ENCODE measurements around the gene PNPT1. TPM values are rescaled to one million over a fixed set of nuclear protein-coding genes. Genes with fewer than 3 reads are reported as not detected.
A peak's percentile ranks its signal among the peaks of the same experiment; 100 is the strongest.
"Not testable (repeated sequence)": the region's sequence is repeated elsewhere in the genome, so short reads cannot be mapped to it uniquely, and the experiment has no call there.

Gene PNPT1
- polyA plus RNA-seq, 1 of the 3 experiments (the other 2 are of a cell fraction): 11.7 TPM

GRCh38 chr2:55693181-55694125 is at the start of gene PNPT1 (continued):
- no peak for TF ChIP-seq NFIC (IDR thresholded peaks at IDR 0.05; ENCODE audit: borderline replicate concordance)
- TF ChIP-seq YY1 (IDR thresholded peaks at IDR 0.05; ENCODE audit: low read depth): peak; percentile 98
- TF ChIP-seq CHD2 (IDR thresholded peaks at IDR 0.05; ENCODE audit: low read length, partially characterized antibody): peak; percentile 80
- TF ChIP-seq TCF12 (IDR thresholded peaks at IDR 0.05): no peak
- 0 out of 2 replicates have a peak, but pooled peaks have one; percentile 46 for TF ChIP-seq RCOR1 (IDR thresholded peaks at IDR 0.05; ENCODE audit: low read length)
- TF ChIP-seq JUND (IDR thresholded peaks at IDR 0.05): no peak
- TF ChIP-seq MXI1 (IDR thresholded peaks at IDR 0.05; ENCODE audit: low read depth, low read length): peak; percentile 99
- peak; percentile 98 for TF ChIP-seq MAX (IDR thresholded peaks at IDR 0.05; ENCODE audit: low read depth)
- no peak for TF ChIP-seq MEF2A (IDR thresholded peaks at IDR 0.05; ENCODE audit: borderline replicate concordance, low read depth)
- TF ChIP-seq EZH2phosphoT487 (IDR thresholded peaks at IDR 0.05; ENCODE audit: borderline replicate concordance, low read depth): no peak
- TF ChIP-seq FOXM1 (IDR thresholded peaks at IDR 0.05; ENCODE audit: low read depth): 0 out of 2 replicates have a peak, but pooled peaks have one; percentile 36
- TF ChIP-seq ZBTB33 (IDR thresholded peaks at IDR 0.05; ENCODE audit: borderline replicate concordance, low read depth): peak; percentile 56; the same call in 1 of the 2 replicates

GRCh38 chr2:55742996-55743395 is 49.4 kb upstream of the PNPT1 start:
- ChIA-PET CTCF (no interaction called here), POLR2A (no interaction called here)
- H2AFZ ChIP-seq (ENCODE audit: low read depth): no peak overlapping the region
- no peaks in the 10 kb centered on the region for H3K27me3 ChIP-seq (ENCODE audit: insufficient read depth)
- no peak overlapping the region for H3K4me3 ChIP-seq (ENCODE audit: low read depth in 2 of 2, low read length in 1 of 2)
- no peaks in the 10 kb centered on the region for H3F3A ChIP-seq (replicated peaks; ENCODE audit: insufficient read depth)
- no peaks in the 10 kb centered on the region for H3K9me2 ChIP-seq
- DNase-seq: no peak
- no peaks in the 10 kb centered on the region for H4K20me1 ChIP-seq (ENCODE audit: insufficient read depth)
- TF ChIP-seq USF1 (IDR thresholded peaks at IDR 0.05; ENCODE audit: borderline replicate concordance, low read depth) (no peak), YY1 (IDR thresholded peaks at IDR 0.05; ENCODE audit: low read depth) (no peak), ZBTB33 (IDR thresholded peaks at IDR 0.05; ENCODE audit: borderline replicate concordance, low read depth) (no peak), RFX5 (IDR thresholded peaks at IDR 0.05; ENCODE audit: low read length) (no peak), NFIC (IDR thresholded peaks at IDR 0.05; ENCODE audit: borderline replicate concordance) (no peak)
- TF ChIP-seq, protein P1, sequence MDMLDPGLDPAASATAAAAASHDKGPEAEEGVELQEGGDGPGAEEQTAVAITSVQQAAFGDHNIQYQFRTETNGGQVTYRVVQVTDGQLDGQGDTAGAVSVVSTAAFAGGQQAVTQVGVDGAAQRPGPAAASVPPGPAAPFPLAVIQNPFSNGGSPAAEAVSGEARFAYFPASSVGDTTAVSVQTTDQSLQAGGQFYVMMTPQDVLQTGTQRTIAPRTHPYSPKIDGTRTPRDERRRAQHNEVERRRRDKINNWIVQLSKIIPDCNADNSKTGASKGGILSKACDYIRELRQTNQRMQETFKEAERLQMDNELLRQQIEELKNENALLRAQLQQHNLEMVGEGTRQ (IDR thresholded peaks at IDR 0.05; ENCODE audit: borderline replicate concordance, low read depth, low read length): no peak
- H3K4me1 ChIP-seq (ENCODE audit: control insufficient read depth in 1 of 2, insufficient read depth in 2 of 2, low read depth in 1 of 2, low read length in 1 of 2): no peaks in the 10 kb centered on the region
- no peaks in the 10 kb centered on the region for H3K36me3 ChIP-seq (replicated peaks in 1 of 2; ENCODE audit: control insufficient read depth in 1 of 2, insufficient read depth in 2 of 2, low read length in 1 of 2)
- peak overlapping the region in 1 of 2 experiments; percentile 9; a peak in 1 of 4 replicates for H3K27ac ChIP-seq (ENCODE audit: low read depth in 2 of 2, low read length in 1 of 2)
- H3K79me2 ChIP-seq (ENCODE audit: insufficient read depth): no peaks in the 10 kb centered on the region
- no peak overlapping the region for H3K9ac ChIP-seq
- H3K4me2 ChIP-seq: no peak overlapping the region
- no peaks in the 10 kb centered on the region for H3K9me3 ChIP-seq
- WGBS (ENCODE audit: low lambda C conversion rate): 69% methylated on average over 3 of the region's 3 CpGs

GRCh38 chr2:55736019-55736536 is 42.4 kb upstream of the PNPT1 start:
- H2AFZ ChIP-seq (ENCODE audit: low read depth); H3K27me3 ChIP-seq (ENCODE audit: insufficient read depth); H3K9me3 ChIP-seq; POLR2A ChIA-PET; H3K9me2 ChIP-seq; H3K4me1 ChIP-seq (ENCODE audit: control insufficient read depth in 1 of 2, insufficient read depth in 2 of 2, low read depth in 1 of 2, low read length in 1 of 2); H3K36me3 ChIP-seq (replicated peaks in 1 of 2; ENCODE audit: control insufficient read depth in 1 of 2, insufficient read depth in 2 of 2, low read length in 1 of 2); H3F3A ChIP-seq (replicated peaks; ENCODE audit: insufficient read depth); H3K79me2 ChIP-seq (ENCODE audit: insufficient read depth); DNase-seq; H4K20me1 ChIP-seq (ENCODE audit: insufficient read depth); H3K4me3 ChIP-seq (ENCODE audit: low read depth in 2 of 2, low read length in 1 of 2); H3K4me2 ChIP-seq; H3K27ac ChIP-seq (ENCODE audit: low read depth in 2 of 2, low read length in 1 of 2); H3K9ac ChIP-seq: not testable (repeated sequence)
- 53% methylated on average over 5 of the region's 5 CpGs for WGBS (ENCODE audit: low lambda C conversion rate)
- CTCF ChIA-PET: interaction anchor here (5.7 kb wide), 1 partner anchor 18 kb away, joined by 32 read pairs; no protein-coding TSS in a partner anchor

Measured in SK-N-SH (cell line).